DOHH2 (cell line): ENCODE results near the gene AFG1L.

ENCODE experiments used
- H3F3A ChIP-seq: fragments of 200-600 bp; sonication (generic), shearing (Covaris generic); 2 replicates; pipeline ENCODE4 v1.6.0; 2016; ENCODE audit warnings: antibody characterized with exemption, mild to moderate bottlenecking; ENCODE audit not compliant: control insufficient read depth, insufficient read depth
- H3K27ac ChIP-seq: fragments of 200-600 bp; sonication (generic); 2 replicates; pipeline ENCODE4 v1.5.1; 2014; ENCODE audit warnings: low read depth, mild to moderate bottlenecking, low read length, moderate library complexity
- H3K27me3 ChIP-seq: fragments of 200-600 bp; sonication (generic); 2 replicates; pipeline ENCODE4 v1.6.1; 2014; ENCODE audit warnings: mild to moderate bottlenecking, low read length, mixed read lengths; ENCODE audit not compliant: control insufficient read depth
- H3K36me3 ChIP-seq: fragments of 200-600 bp; sonication (generic); 2 replicates; pipeline ENCODE4 v1.6.1; 2014; ENCODE audit warnings: mild to moderate bottlenecking, low read length, moderate library complexity, mixed read lengths; ENCODE audit not compliant: control insufficient read depth
- H3K4me1 ChIP-seq: fragments of 200-600 bp; sonication (generic); 2 replicates; pipeline ENCODE4 v1.6.1; 2014; ENCODE audit warnings: mild to moderate bottlenecking, low read length, mixed read lengths; ENCODE audit not compliant: control insufficient read depth
- H3K4me2 ChIP-seq: fragments of 200-600 bp; sonication (generic); 2 replicates; pipeline ENCODE4 v1.6.0; 2014; ENCODE audit warnings: mild to moderate bottlenecking, low read length, moderate library complexity
- H3K4me3 ChIP-seq: fragments of 200-600 bp; sonication (generic); 2 replicates; pipeline ENCODE4 v1.5.1; 2014; ENCODE audit warnings: mild to moderate bottlenecking, low read length, mixed read lengths
- H3K79me2 ChIP-seq: fragments of 200-600 bp; sonication (generic); 2 replicates; pipeline ENCODE4 v1.6.1; 2014; ENCODE audit warnings: mild to moderate bottlenecking, low read length, mixed read lengths; ENCODE audit not compliant: control insufficient read depth
- H3K9me2 ChIP-seq: fragments of 200-600 bp; sonication (generic); replicated peaks from 2 replicates; pipeline ENCODE4 v1.6.1; 2014; ENCODE audit warnings: mild to moderate bottlenecking, low read length, mixed read lengths; ENCODE audit not compliant: control insufficient read depth
- H3K9me3 ChIP-seq: fragments of 200-600 bp; sonication (generic); 2 replicates; pipeline ENCODE4 v1.6.1; 2014; ENCODE audit warnings: antibody characterized with exemption, low read length, mixed read lengths; ENCODE audit not compliant: control insufficient read depth, insufficient read depth
- H4K20me1 ChIP-seq: fragments of 200-600 bp; sonication (generic); 2 replicates; pipeline ENCODE4 v1.6.0; 2014; ENCODE audit warnings: low read depth, mild to moderate bottlenecking, antibody characterized with exemption, low read length, moderate library complexity; ENCODE audit not compliant: control insufficient read depth, insufficient read depth
- CTCF ChIP-seq: fragments of 200-600 bp; sonication (generic); IDR thresholded peaks from one replicate; pipeline ENCODE4 v1.5.1; 2014; ENCODE audit warnings: antibody characterized with exemption, mild to moderate bottlenecking, low read depth, low read length; ENCODE audit not compliant: poor library complexity, severe bottlenecking
- EZH2phosphoT487 ChIP-seq: fragments of 200-600 bp; sonication (generic); IDR thresholded peaks from 2 replicates; pipeline ENCODE4 v1.6.1; 2017; ENCODE audit warnings: borderline replicate concordance, mild to moderate bottlenecking, antibody characterized with exemption, low read length, moderate library complexity, mixed read lengths

AFG1L gene

GRCh38 chr6:108564178-108564577 lies 269.3 kb downstream of the AFG1L start:
- peak overlapping the region; percentile 58 for H3K4me2 ChIP-seq
- no peak overlapping the region for H3K4me3 ChIP-seq
- no peaks in the 10 kb centered on the region for H3K9me2 ChIP-seq
- peaks cover 32% of the 10 kb centered on the region for H4K20me1 ChIP-seq
- peaks cover 33% of the 10 kb centered on the region for H3F3A ChIP-seq
- peaks cover 38% of the 10 kb centered on the region for H3K36me3 ChIP-seq
- H3K79me2 ChIP-seq = peaks cover 40% of the 10 kb centered on the region
- peaks cover 48% of the 10 kb centered on the region for H3K4me1 ChIP-seq
- TF ChIP-seq EZH2phosphoT487 = no peak
- no peak for TF ChIP-seq CTCF
- H3K27me3 ChIP-seq = no peaks in the 10 kb centered on the region
- H3K27ac ChIP-seq = no peak overlapping the region
- H3K9me3 ChIP-seq = no peaks in the 10 kb centered on the region

GRCh38 chr6:108565091-108565766 lies 270.4 kb downstream of the AFG1L start:
- TF ChIP-seq EZH2phosphoT487 (no peak), CTCF (no peak)
- Histone ChIP-seq H3F3A (peaks cover 33% of the 10 kb centered on the region), H4K20me1 (peaks cover 32% of the 10 kb centered on the region), H3K4me2 (peak overlapping the region; percentile 58), H3K4me1 (peaks cover 48% of the 10 kb centered on the region), H3K79me2 (peaks cover 37% of the 10 kb centered on the region), H3K27ac (peak overlapping the region; percentile 59), H3K27me3 (no peaks in the 10 kb centered on the region), H3K36me3 (peaks cover 43% of the 10 kb centered on the region), H3K4me3 (peak overlapping the region; percentile 31), H3K9me2 (no peaks in the 10 kb centered on the region), H3K9me3 (no peaks in the 10 kb centered on the region)

- Histone ChIP-seq H3K9me3 (no peaks in the 10 kb centered on the region), H3F3A (peaks cover 33% of the 10 kb centered on the region), H4K20me1 (peaks cover 32% of the 10 kb centered on the region), H3K4me3 (peak overlapping the region; percentile 31), H3K9me2 (no peaks in the 10 kb centered on the region), H3K27me3 (no peaks in the 10 kb centered on the region), H3K79me2 (peaks cover 35% of the 10 kb centered on the region), H3K4me2 (peak overlapping the region; percentile 58), H3K27ac (peak overlapping the region; percentile 59), H3K4me1 (peaks cover 48% of the 10 kb centered on the region), H3K36me3 (peaks cover 49% of the 10 kb centered on the region)
- TF ChIP-seq EZH2phosphoT487 (no peak), CTCF (peak; percentile 21)
Observed at GRCh38 chr6:108565893-108566292, 271.0 kb downstream of the AFG1L start.
